ENCODE measurements around the gene ZIC4.

The ZIC4 gene

DNA sequence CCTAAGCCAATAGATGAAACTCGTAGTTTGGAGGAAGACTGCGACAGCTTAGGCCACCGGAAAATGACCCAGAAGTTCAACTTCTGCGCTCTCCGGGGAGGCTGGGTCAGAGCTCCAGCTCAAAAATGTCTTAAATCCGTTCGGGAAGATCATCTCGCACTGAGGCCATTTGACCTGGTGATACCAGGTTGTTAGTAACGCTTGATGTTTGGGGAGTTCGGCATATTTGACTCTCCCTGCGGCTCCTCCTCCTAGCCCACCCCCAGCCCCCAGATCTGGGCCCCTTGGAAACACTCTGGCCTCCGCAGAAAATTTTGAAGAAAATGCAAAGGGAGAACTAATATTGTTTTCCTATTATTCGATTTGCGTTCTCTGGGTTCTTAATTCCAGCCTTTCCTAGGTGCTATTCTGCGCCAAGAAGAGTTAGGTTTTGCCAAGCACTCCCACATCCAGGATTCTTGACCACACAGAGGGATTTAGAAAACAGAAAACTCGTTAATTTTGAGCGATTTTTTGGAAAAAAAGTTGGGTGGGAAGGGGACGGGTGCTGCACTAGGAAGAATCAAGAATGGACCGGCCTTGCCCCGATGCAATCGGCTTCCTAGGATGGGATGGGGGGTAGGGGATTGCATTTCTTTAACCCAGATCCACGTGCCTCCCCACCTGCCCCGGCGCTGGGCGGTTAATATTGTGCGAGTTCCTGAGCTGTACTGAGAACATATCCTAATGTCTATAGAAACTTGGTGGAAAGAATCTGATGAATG lies 50.0 kb downstream of the ZIC4 start:
- Mint-ChIP-seq H3K27me3 (ENCODE audit: low read depth) (peaks cover 79% of the 10 kb centered on the region), H3K9me3 (no peaks in the 10 kb centered on the region), H3K27ac (no peak overlapping the region), H3K36me3 (ENCODE audit: low read depth) (no peaks in the 10 kb centered on the region), H3K4me3 (no peak overlapping the region), H3K4me1 (ENCODE audit: low read depth) (peaks cover 3% of the 10 kb centered on the region)

DNA sequence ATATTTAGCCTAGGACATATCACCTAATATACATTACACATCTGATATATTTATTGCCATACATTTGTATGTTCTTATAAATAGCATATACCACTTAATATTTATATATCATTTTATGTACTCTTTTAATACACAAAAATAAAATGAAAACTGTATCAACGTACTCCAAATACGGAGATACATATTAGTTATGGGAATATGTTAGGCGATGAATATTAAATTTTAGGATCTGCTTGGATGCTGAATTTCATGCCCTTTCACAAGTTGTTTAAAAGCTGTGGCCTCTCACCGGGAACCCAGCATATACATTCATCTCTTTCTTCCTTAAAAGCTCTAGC lies 50.6 kb downstream of the ZIC4 start:
- Mint-ChIP-seq H3K27me3 (ENCODE audit: low read depth) (peaks cover 73% of the 10 kb centered on the region), H3K36me3 (ENCODE audit: low read depth) (no peaks in the 10 kb centered on the region), H3K27ac (no peak overlapping the region), H3K4me3 (no peak overlapping the region), H3K9me3 (no peaks in the 10 kb centered on the region), H3K4me1 (ENCODE audit: low read depth) (no peaks in the 10 kb centered on the region)

DNA sequence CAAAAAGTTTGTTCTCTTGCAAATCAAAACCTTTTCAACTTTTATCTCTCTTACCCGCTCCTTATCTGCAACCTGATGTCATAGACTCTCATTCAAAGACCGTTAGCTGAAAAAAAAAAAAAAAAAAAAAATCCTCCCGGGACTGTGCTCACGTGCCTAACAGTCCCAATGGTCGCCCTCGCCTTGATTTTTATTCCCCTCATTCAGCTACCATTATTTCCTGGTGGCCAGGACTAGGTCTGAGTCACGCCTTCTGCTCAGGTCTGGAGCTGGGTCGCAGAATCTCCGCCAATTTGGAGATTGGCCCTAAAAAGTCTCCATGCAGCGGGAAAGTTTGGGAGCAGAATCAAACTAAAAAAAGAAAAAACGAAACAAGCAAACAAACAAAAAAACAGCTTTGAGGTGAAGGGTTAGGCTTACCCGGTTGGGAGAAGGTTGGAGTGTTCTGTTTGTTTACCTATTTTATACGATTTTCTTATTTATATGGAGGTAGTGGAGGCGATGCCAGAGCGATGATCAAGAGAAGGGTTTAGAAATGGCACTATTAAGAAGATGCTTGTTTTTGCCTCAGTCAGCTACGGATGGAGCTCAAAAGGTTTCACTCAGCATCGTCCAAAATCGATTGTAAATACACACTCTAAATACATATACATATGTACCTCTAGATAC lies 51.1 kb downstream of the ZIC4 start:
- H3K4me1 Mint-ChIP-seq (ENCODE audit: low read depth) = no peaks in the 10 kb centered on the region
- H3K9me3 Mint-ChIP-seq = no peaks in the 10 kb centered on the region
- H3K36me3 Mint-ChIP-seq (ENCODE audit: low read depth) = no peaks in the 10 kb centered on the region
- H3K27ac Mint-ChIP-seq = no peak overlapping the region
- no peak overlapping the region for H3K4me3 Mint-ChIP-seq
- peaks cover 68% of the 10 kb centered on the region for H3K27me3 Mint-ChIP-seq (ENCODE audit: low read depth)

DNA sequence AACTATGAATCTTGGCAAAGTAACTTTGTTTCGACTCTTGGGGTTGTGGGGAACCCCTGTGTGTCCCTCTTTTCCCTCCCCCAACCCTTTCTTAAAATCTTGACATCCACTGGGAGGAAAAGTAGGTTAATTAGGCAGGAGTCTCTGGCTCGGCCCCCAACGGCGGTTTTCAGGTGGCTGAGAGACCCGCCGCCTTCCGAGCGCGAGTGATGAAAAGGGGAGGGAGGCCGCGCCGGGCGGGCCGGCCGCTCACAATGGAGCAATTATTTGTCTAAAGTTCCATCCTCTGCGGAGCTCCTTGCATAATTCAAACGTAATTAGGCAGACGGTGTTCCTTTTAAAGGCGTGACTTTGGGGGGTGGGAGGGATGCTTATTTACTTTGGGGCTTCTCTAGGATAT lies 51.7 kb downstream of the ZIC4 start:
- no peak overlapping the region for H3K4me3 Mint-ChIP-seq
- H3K36me3 Mint-ChIP-seq (ENCODE audit: low read depth) = no peaks in the 10 kb centered on the region
- no peaks in the 10 kb centered on the region for H3K9me3 Mint-ChIP-seq
- H3K27me3 Mint-ChIP-seq (ENCODE audit: low read depth) = peaks cover 62% of the 10 kb centered on the region
- H3K27ac Mint-ChIP-seq = no peak overlapping the region
- H3K4me1 Mint-ChIP-seq (ENCODE audit: low read depth) = no peaks in the 10 kb centered on the region

DNA sequence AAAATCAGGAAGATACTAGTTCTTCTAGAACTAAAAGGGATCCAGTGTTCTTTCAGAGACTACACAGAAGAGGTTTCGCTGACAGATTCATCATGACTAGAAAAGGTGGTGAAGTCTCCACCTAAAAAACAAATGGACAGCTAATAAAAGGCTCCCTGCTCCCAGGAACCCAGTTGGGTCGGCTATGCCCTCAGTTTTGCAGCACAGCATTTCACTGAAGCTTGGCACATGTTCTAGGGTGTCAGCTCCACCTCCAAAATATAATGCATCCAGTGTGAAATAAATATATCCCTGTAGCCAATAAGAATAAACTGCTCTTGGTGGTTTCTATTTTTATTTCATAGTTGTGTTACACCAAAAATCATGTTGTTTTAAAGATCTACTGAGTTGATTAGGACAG lies 55.0 kb downstream of the ZIC4 start:
- Mint-ChIP-seq H3K36me3 (ENCODE audit: low read depth) (no peaks in the 10 kb centered on the region), H3K27me3 (ENCODE audit: low read depth) (peaks cover 30% of the 10 kb centered on the region), H3K9me3 (no peaks in the 10 kb centered on the region), H3K4me3 (no peak overlapping the region), H3K4me1 (ENCODE audit: low read depth) (no peaks in the 10 kb centered on the region), H3K27ac (no peak overlapping the region)

DNA sequence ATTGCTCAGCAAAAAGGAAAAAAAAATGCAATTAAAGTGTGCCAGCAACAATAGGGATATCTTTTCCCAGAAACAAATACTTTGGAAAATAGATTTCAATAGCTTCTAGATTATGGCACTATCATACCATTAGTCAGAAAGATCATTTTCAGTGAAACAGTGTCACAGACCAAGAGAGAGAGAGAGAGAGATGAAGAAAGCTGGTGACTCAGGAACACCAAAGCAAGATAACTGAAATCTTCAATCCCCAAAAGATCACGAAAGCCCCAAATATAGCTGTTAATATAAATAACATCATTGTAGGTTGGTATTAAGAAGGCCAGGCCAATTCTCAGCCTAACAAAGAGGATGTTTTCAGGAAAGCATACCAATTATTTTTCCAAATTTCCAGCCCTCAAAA lies 57.4 kb downstream of the ZIC4 start:
- Mint-ChIP-seq H3K27me3 (ENCODE audit: low read depth) (peaks cover 9% of the 10 kb centered on the region), H3K27ac (no peak overlapping the region), H3K36me3 (ENCODE audit: low read depth) (no peaks in the 10 kb centered on the region), H3K4me3 (no peak overlapping the region), H3K9me3 (no peaks in the 10 kb centered on the region), H3K4me1 (ENCODE audit: low read depth) (no peaks in the 10 kb centered on the region)

DNA sequence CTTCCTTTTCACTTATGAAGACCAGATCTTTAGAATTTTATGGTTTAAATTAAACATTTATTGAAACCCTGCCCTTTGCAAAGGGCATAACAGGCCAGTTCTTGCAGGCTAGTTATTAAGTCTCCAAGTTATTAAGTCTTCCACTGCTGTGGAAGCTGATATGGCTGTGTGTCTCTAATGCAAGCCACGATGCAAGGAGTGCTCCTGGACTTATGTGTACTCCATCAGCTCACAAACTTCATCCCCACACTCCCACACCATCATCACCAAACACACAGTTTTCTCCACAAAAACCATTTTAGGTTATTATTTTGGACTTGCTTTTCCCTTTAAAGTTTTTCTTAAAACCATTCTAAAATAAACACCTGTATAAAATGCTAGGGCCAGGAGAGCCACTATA lies 62.4 kb downstream of the ZIC4 start:
- Mint-ChIP-seq H3K4me3 (no peak overlapping the region), H3K9me3 (no peaks in the 10 kb centered on the region), H3K27me3 (ENCODE audit: low read depth) (no peaks in the 10 kb centered on the region), H3K36me3 (ENCODE audit: low read depth) (no peaks in the 10 kb centered on the region), H3K4me1 (ENCODE audit: low read depth) (no peaks in the 10 kb centered on the region), H3K27ac (no peak overlapping the region)

DNA sequence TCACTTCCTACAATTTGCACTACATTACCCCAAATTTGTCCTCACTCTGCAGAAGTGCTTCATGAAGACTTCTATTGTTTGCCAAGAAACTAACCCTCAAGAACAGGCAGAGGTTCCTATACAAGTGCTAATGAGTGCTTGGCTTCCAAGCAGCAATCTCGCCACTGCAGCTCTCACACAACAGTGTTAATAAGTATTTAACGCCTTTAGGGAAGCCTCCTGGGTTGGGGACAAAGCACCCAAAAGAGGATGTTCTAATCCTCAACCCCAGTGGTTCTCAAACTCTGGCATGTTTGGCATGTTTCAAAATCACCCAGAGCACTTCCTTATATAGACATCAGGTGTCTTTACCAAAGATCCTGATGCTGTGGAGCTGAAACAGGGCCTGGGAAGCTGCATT lies 64.6 kb downstream of the ZIC4 start:
- H3K27me3 Mint-ChIP-seq (ENCODE audit: low read depth) = no peaks in the 10 kb centered on the region
- no peak overlapping the region for H3K27ac Mint-ChIP-seq
- H3K4me3 Mint-ChIP-seq = no peak overlapping the region
- no peaks in the 10 kb centered on the region for H3K36me3 Mint-ChIP-seq (ENCODE audit: low read depth)
- no peaks in the 10 kb centered on the region for H3K9me3 Mint-ChIP-seq
- no peaks in the 10 kb centered on the region for H3K4me1 Mint-ChIP-seq (ENCODE audit: low read depth)

DNA sequence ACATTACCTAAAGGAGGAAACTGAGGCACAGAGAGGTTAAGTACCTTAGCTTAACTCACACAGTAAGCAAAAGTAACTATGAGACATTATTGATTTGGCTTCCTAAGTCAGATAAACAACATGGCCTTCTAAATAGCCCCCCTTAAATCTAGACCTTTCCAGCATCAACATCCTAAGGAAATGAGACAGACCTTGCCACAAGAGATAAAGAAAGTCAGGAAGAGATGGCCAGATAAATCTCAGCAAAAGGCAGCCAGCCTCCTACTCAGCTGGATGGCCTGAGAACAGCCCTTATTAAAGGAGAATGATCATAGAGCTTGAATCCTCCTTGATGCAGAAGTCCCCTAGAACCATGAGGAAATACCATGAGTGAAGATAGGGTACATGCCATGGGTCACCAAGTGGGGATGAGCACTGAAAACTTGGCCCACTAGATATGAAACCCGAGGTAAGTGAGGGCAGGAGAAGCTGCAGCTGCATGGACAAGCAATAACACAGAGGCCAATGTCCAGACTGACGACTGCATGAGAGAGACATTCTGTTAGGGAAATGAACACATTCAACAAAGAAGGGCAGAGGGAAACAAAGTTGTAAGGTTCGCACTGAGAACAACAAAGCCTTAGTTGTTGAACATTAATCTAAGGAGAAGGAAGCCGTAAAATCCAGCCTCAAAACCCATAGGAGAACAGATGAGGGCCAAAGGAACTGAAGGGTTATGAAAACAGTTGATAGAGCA lies 69.6 kb downstream of the ZIC4 start:
- no peaks in the 10 kb centered on the region for H3K27me3 Mint-ChIP-seq (ENCODE audit: low read depth)
- no peak overlapping the region for H3K4me3 Mint-ChIP-seq
- H3K36me3 Mint-ChIP-seq (ENCODE audit: low read depth) = no peaks in the 10 kb centered on the region
- no peaks in the 10 kb centered on the region for H3K9me3 Mint-ChIP-seq
- no peak overlapping the region for H3K27ac Mint-ChIP-seq
- no peaks in the 10 kb centered on the region for H3K4me1 Mint-ChIP-seq (ENCODE audit: low read depth)

Data from T-helper 1 cell treated with Interleukin-12 subunit alpha and Interleukin-12 subunit beta and Interleukin-4 antibody, amounts not matched to agents 30 μg/mL and 1 μg/mL, for 36 hours (primary cell).